ENCODE measurements around the gene NEDD4. TPM values are rescaled to one million over a fixed set of nuclear protein-coding genes. Genes with fewer than 3 reads are reported as not detected.

NEDD4 gene
- total RNA-seq, 1 experiment from 2014 or later: 18.8 TPM

- intact Hi-C loops (cut with micrococcal nuclease; ENCODE audit: unreplicated experiment): no loop called here
- DNase-seq (ENCODE audit: low read depth, low spot score): no peak
- POLR2A ChIA-PET: interaction anchor here (0.5 kb wide), 1 partner anchor 68 kb away, joined by 4 read pairs; no protein-coding TSS in a partner anchor
These were observed 197.0 kb downstream of the NEDD4 start for GRCh38 chr15:55796321-55796965.

GRCh38 chr15:55795031-55795430 lies 198.4 kb downstream of the NEDD4 start:
- in situ Hi-C loops (cut with HindIII; ENCODE audit: low pct_unique_long_range_greater_than_20kb, low sequenced_read_pairs): no loop called here
- H3K27me3 ChIP-seq (ENCODE audit: control insufficient read depth, insufficient read depth, low read length): no peaks in the 10 kb centered on the region
- POLR2A ChIA-PET: interaction anchor here (0.6 kb wide), 1 partner anchor 15 kb away, joined by 3 read pairs; no protein-coding TSS in a partner anchor
- no peaks in the 10 kb centered on the region; the same call in 1 of the 2 replicates for H3K4me1 ChIP-seq (ENCODE audit: control insufficient read depth, insufficient read depth, low read length)
- intact Hi-C loops (cut with micrococcal nuclease; ENCODE audit: unreplicated experiment): no loop called here
- no peak overlapping the region for H3K4me3 ChIP-seq (ENCODE audit: low read depth in 2 of 2, low read length in 2 of 2)
- no peak overlapping the region for H3K27ac ChIP-seq (ENCODE audit: low read length)
- ATAC-seq: no peak
- no TSS peak for BruUV-seq (replicated peaks)
- H3K9me3 ChIP-seq (ENCODE audit: control insufficient read depth, insufficient read depth, low read depth, low read length): no peaks in the 10 kb centered on the region
- CTCF ChIA-PET: no interaction called here
- TF ChIP-seq REST (IDR thresholded peaks at IDR 0.05; ENCODE audit: insufficient read depth in 1 of 2, low read depth in 2 of 2, low read length in 1 of 2): no peak
- TF ChIP-seq TCF7L2 (IDR thresholded peaks at IDR 0.05; ENCODE audit: low read depth, low read length): no peak
- no peak for TF ChIP-seq POLR2AphosphoS5 (IDR thresholded peaks at IDR 0.05; ENCODE audit: low read depth, low read length)
- no peak for TF ChIP-seq CTCF (IDR thresholded peaks at IDR 0.05)
- no peak for TF ChIP-seq SIN3A (IDR thresholded peaks at IDR 0.05; ENCODE audit: borderline replicate concordance, insufficient read depth, low read depth, low read length)
- no peak for DNase-seq (ENCODE audit: low read depth, low spot score)
- H3K36me3 ChIP-seq (ENCODE audit: control insufficient read depth, insufficient read depth, low read length): no peaks in the 10 kb centered on the region

More at GRCh38 chr15:55796321-55796965, 197.0 kb downstream of the NEDD4 start:
- ATAC-seq: no peak
- no peaks in the 10 kb centered on the region for H3K27me3 ChIP-seq (ENCODE audit: control insufficient read depth, insufficient read depth, low read length)
- no peaks in the 10 kb centered on the region for H3K9me3 ChIP-seq (ENCODE audit: control insufficient read depth, insufficient read depth, low read depth, low read length)
- no TSS peak for BruUV-seq (replicated peaks)
- in situ Hi-C loops (cut with HindIII; ENCODE audit: low pct_unique_long_range_greater_than_20kb, low sequenced_read_pairs): no loop called here
- no peaks in the 10 kb centered on the region; the same call in 1 of the 2 replicates for H3K4me1 ChIP-seq (ENCODE audit: control insufficient read depth, insufficient read depth, low read length)
- CTCF ChIA-PET: no interaction called here
- H3K36me3 ChIP-seq (ENCODE audit: control insufficient read depth, insufficient read depth, low read length): no peaks in the 10 kb centered on the region
- H3K27ac ChIP-seq (ENCODE audit: low read length): no peak overlapping the region
- no peak for TF ChIP-seq SIN3A (IDR thresholded peaks at IDR 0.05; ENCODE audit: borderline replicate concordance, insufficient read depth, low read depth, low read length)
- no peak for TF ChIP-seq POLR2AphosphoS5 (IDR thresholded peaks at IDR 0.05; ENCODE audit: low read depth, low read length)
- no peak for TF ChIP-seq TCF7L2 (IDR thresholded peaks at IDR 0.05; ENCODE audit: low read depth, low read length)
- TF ChIP-seq REST (IDR thresholded peaks at IDR 0.05; ENCODE audit: insufficient read depth in 1 of 2, low read depth in 2 of 2, low read length in 1 of 2): no peak
- TF ChIP-seq CTCF (IDR thresholded peaks at IDR 0.05): no peak
- no peak overlapping the region for H3K4me3 ChIP-seq (ENCODE audit: low read depth in 2 of 2, low read length in 2 of 2)

All from Panc1 (cell line).